CD4-positive, alpha-beta T cell (primary cell): ENCODE data around the gene ZNF710. TPM values are rescaled to one million over a fixed set of nuclear protein-coding genes. Genes with fewer than 3 reads are reported as not detected.
"Not testable (repeated sequence)": the region's sequence is repeated elsewhere in the genome, so short reads cannot be mapped to it uniquely, and the experiment has no call there.

ENCODE experiments used
- ATAC-seq: fragments of 200-7000 bp; cut with Tn5 transposase; one replicate; pipeline ENCODE4 v1.10.0; 2022; ENCODE audit warnings: mild to moderate bottlenecking; ENCODE audit not compliant: poor library complexity
- CTCF ChIA-PET: fragments of 350-600 bp; sonication (Branson Sonifier 250); formaldehyde crosslinking; loops from one replicate; lab custom pipeline; 2021; ENCODE audit warnings: antibody characterized with exemption, inconsistent platforms; lab: Charles Lee
- POLR2A ChIA-PET: fragments of 350-600 bp; sonication (Branson Sonifier 250); formaldehyde crosslinking; loops from one replicate; lab custom pipeline; 2021; ENCODE audit warnings: antibody characterized with exemption, inconsistent platforms; lab: Charles Lee
- DNase-seq, 14 experiments: peaks; one replicate each; pipeline ENCODE4 v3.0.0-alpha.2; 2013 to 2020; ENCODE audit warnings: mixed read lengths in 2 of 14
- H3K27ac ChIP-seq, 2 donors: one replicate each; pipeline versions ENCODE4 v1.5.1 to v1.7.0; 2013; ENCODE audit warnings: low read length in 2 of 2, low read depth in 1 of 2, mild to moderate bottlenecking in 1 of 2
- H3K27me3 ChIP-seq, 2 experiments: 1 replicate in 1 of 2; 2 replicates in 1 of 2; pipeline versions ENCODE4 v1.6.1 to v1.7.0; 2013; ENCODE audit warnings: low read length in 2 of 2, control low read depth in 1 of 2, mild to moderate bottlenecking in 1 of 2, moderate library complexity in 1 of 2; ENCODE audit not compliant: insufficient read depth in 2 of 2, control insufficient read depth in 1 of 2
- H3K36me3 ChIP-seq: one replicate; pipeline ENCODE4 v1.6.1; 2013; ENCODE audit warnings: low read length, control low read depth; ENCODE audit not compliant: insufficient read depth
- H3K4me1 ChIP-seq: one replicate; pipeline ENCODE4 v1.6.1; 2013; ENCODE audit warnings: low read length, control low read depth; ENCODE audit not compliant: insufficient read depth
- H3K4me3 ChIP-seq: one replicate; pipeline ENCODE4 v1.5.1; 2013; ENCODE audit warnings: mild to moderate bottlenecking, low read length, moderate library complexity
- H3K9me3 ChIP-seq, 2 experiments: 1 replicate in 1 of 2; 2 replicates in 1 of 2; pipeline versions ENCODE4 v1.6.1 to v1.7.0; 2013; ENCODE audit warnings: low read length in 2 of 2, mild to moderate bottlenecking in 2 of 2, control low read depth in 1 of 2, moderate library complexity in 1 of 2; ENCODE audit not compliant: control insufficient read depth in 1 of 2, insufficient read depth in 1 of 2
- H3K27ac Mint-ChIP-seq: one replicate; pipeline ENCODE4 v1.8.0; 2020; ENCODE audit warnings: mixed read lengths
- H3K27me3 Mint-ChIP-seq: one replicate; pipeline ENCODE4 v1.8.0; 2021; ENCODE audit warnings: mixed read lengths
- H3K36me3 Mint-ChIP-seq: one replicate; pipeline ENCODE4 v1.8.0; 2021; ENCODE audit warnings: low read depth, mixed read lengths
- H3K4me1 Mint-ChIP-seq: one replicate; pipeline ENCODE4 v1.8.0; 2021; ENCODE audit warnings: low read depth, mixed read lengths
- H3K4me3 Mint-ChIP-seq: one replicate; pipeline ENCODE4 v1.8.0; 2020; ENCODE audit warnings: mild to moderate bottlenecking, mixed read lengths
- H3K9me3 Mint-ChIP-seq: one replicate; pipeline ENCODE4 v1.8.0; 2020; ENCODE audit warnings: mixed read lengths
- intact Hi-C, 2 experiments: fragments of 100-400 bp; cut with DNase I in 1 of 2; cut with micrococcal nuclease in 1 of 2; formaldehyde crosslinking; loops; one replicate each; pipeline versions ENCODE4 v1.15.1 to v1.9.0; 2023 to 2025; cut with DNase I, micrococcal nuclease
- total RNA-seq, 174 experiments: library from RNA in 2 of 174; stranded (reverse) in 2 of 174; gene quantifications; one replicate each; pipeline ENCODE4 v1.2.3 and lab custom pipeline; 2021 to 2026
- TF ChIP-seq, protein P1 (sequence below): fragments of 200-600 bp; IDR thresholded peaks from one replicate; pipeline ENCODE4 v1.8.0; 2022; ENCODE audit warnings: antibody characterized with exemption, mild to moderate bottlenecking

Gene ZNF710
- total RNA-seq, 2 experiments from 2014 or later: 6.5 to 7.7 TPM

- DNase-seq: no peak
- peaks cover 0 to 7% of the 10 kb centered on the region in 2 experiments for H3K9me3 ChIP-seq
- H3K4me1 Mint-ChIP-seq: no peaks in the 10 kb centered on the region
- no peak overlapping the region for H3K4me3 ChIP-seq
- TF ChIP-seq, protein P1, sequence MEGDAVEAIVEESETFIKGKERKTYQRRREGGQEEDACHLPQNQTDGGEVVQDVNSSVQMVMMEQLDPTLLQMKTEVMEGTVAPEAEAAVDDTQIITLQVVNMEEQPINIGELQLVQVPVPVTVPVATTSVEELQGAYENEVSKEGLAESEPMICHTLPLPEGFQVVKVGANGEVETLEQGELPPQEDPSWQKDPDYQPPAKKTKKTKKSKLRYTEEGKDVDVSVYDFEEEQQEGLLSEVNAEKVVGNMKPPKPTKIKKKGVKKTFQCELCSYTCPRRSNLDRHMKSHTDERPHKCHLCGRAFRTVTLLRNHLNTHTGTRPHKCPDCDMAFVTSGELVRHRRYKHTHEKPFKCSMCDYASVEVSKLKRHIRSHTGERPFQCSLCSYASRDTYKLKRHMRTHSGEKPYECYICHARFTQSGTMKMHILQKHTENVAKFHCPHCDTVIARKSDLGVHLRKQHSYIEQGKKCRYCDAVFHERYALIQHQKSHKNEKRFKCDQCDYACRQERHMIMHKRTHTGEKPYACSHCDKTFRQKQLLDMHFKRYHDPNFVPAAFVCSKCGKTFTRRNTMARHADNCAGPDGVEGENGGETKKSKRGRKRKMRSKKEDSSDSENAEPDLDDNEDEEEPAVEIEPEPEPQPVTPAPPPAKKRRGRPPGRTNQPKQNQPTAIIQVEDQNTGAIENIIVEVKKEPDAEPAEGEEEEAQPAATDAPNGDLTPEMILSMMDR: no peak
- no peaks in the 10 kb centered on the region for H3K36me3 Mint-ChIP-seq
- POLR2A ChIA-PET: no interaction called here
- H3K27ac Mint-ChIP-seq: no peak overlapping the region
- no peaks in the 10 kb centered on the region for H3K4me1 ChIP-seq
- H3K9me3 Mint-ChIP-seq: no peaks in the 10 kb centered on the region
- no peaks in the 10 kb centered on the region for H3K27me3 ChIP-seq
- CTCF ChIA-PET: no interaction called here
- H3K36me3 ChIP-seq: no peaks in the 10 kb centered on the region
- no peak overlapping the region for H3K4me3 Mint-ChIP-seq
- ATAC-seq: no peak
- intact Hi-C loops: no loop called here
- H3K27me3 Mint-ChIP-seq: no peaks in the 10 kb centered on the region
- no peak overlapping the region for H3K27ac ChIP-seq
Measured at GRCh38 chr15:89975482-89976245, 25.5 kb upstream of the ZNF710 start.

DNA sequence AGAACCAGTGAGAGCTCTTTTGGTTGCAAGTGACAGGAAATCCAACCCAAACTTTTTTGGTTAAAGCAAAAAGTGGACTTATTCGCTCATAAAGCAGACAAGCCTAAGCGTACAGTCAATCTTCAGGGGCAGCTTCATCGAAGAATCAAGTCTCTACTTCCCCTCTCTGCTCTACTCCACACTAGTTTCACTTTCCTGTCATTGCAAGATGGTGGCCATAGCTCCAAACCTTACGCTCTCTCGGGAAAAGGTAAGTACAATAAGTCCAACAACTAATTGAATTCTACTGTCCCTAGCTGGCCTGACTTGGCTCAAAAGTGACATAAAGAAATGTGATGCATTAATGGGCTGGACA, 24.9 kb upstream of the ZNF710 start:
- Histone ChIP-seq H3K4me3 (no peak overlapping the region), H3K4me1 (no peaks in the 10 kb centered on the region), H3K9me3 (peaks cover 0 to 7% of the 10 kb centered on the region in 2 experiments), H3K27ac (no peak overlapping the region), H3K36me3 (no peaks in the 10 kb centered on the region), H3K27me3 (peaks cover 0 to 3% of the 10 kb centered on the region in 2 experiments)
- TF ChIP-seq, protein P1: no peak
- Mint-ChIP-seq H3K4me1 (no peaks in the 10 kb centered on the region), H3K27me3 (no peaks in the 10 kb centered on the region), H3K9me3 (no peaks in the 10 kb centered on the region), H3K27ac (no peak overlapping the region), H3K36me3 (no peaks in the 10 kb centered on the region), H3K4me3 (no peak overlapping the region)
- intact Hi-C loops: no loop called here
- ATAC-seq (no peak), DNase-seq (no peak)
- CTCF ChIA-PET: no interaction called here
- POLR2A ChIA-PET: no interaction called here

GRCh38 chr15:89977836-89978235, 23.3 kb upstream of the ZNF710 start:
- H3K36me3 ChIP-seq, H3K27me3 Mint-ChIP-seq, H3K36me3 Mint-ChIP-seq, H3K4me1 ChIP-seq, intact Hi-C loops, H3K27ac Mint-ChIP-seq, POLR2A ChIA-PET, H3K27me3 ChIP-seq, ATAC-seq, H3K4me3 ChIP-seq, H3K4me1 Mint-ChIP-seq, CTCF ChIA-PET, DNase-seq, H3K27ac ChIP-seq, H3K4me3 Mint-ChIP-seq, H3K9me3 Mint-ChIP-seq, H3K9me3 ChIP-seq: not testable (repeated sequence)

DNA sequence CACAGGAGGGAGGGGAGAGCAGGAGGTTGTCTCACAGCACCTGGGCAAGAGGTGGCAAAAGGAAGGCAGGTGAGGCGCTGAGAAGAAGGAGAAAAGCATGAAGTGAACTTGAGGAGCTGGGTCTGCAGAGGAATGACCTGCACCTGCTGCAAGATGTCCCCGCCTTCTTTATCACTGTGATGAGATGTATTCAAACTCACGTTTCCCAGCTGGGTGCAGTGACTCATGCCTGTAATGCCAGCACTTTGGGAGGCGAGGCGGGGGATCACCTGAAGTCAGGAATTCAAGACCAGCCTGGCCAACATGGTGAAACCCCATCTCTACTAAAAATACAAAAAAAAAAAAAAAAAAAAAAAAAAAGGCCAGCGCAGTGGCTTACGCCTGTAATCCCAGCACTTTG, 22.2 kb upstream of the ZNF710 start:
- Histone ChIP-seq H3K4me1 (no peaks in the 10 kb centered on the region), H3K4me3 (no peak overlapping the region), H3K9me3 (peaks cover under 1 to 10% of the 10 kb centered on the region in 2 experiments), H3K27ac (no peak overlapping the region), H3K27me3 (peaks cover 0 to 6% of the 10 kb centered on the region in 2 experiments), H3K36me3 (no peaks in the 10 kb centered on the region)
- Mint-ChIP-seq H3K4me1 (no peaks in the 10 kb centered on the region), H3K36me3 (no peaks in the 10 kb centered on the region), H3K9me3 (no peaks in the 10 kb centered on the region), H3K4me3 (no peak overlapping the region), H3K27ac (no peak overlapping the region), H3K27me3 (no peaks in the 10 kb centered on the region)
- POLR2A ChIA-PET: no interaction called here
- CTCF ChIA-PET: interaction anchor here (0.7 kb wide), 1 partner anchor 1948 kb away, joined by 3 read pairs; no protein-coding TSS in a partner anchor
- TF ChIP-seq, protein P1: no peak
- intact Hi-C loops: no loop called here
- ATAC-seq: no peak
- no peak for DNase-seq
